HFFc6 (cell line): ENCODE data around the gene SLC12A8. TPM values are rescaled to one million over a fixed set of nuclear protein-coding genes. Genes with fewer than 3 reads are reported as not detected.

Experiments
- DNase-seq: peaks from one replicate; pipeline ENCODE4 v3.0.0-alpha.2; 2018
- H3K27ac Mint-ChIP-seq: 2 replicates; pipeline ENCODE4 v1.8.0; 2020; ENCODE audit warnings: mild to moderate bottlenecking, mixed read lengths
- H3K27me3 Mint-ChIP-seq: 2 replicates; pipeline ENCODE4 v1.8.0; 2021; ENCODE audit warnings: mild to moderate bottlenecking, moderate library complexity, mixed read lengths; ENCODE audit not compliant: insufficient read depth
- H3K36me3 Mint-ChIP-seq: 2 replicates; pipeline ENCODE4 v1.8.0; 2021; ENCODE audit warnings: low read depth, mixed read lengths
- H3K4me1 Mint-ChIP-seq: 2 replicates; pipeline ENCODE4 v1.8.0; 2020; ENCODE audit warnings: low read depth, mixed read lengths
- H3K4me3 Mint-ChIP-seq: 2 replicates; pipeline ENCODE4 v1.8.0; 2020; ENCODE audit warnings: mild to moderate bottlenecking, moderate library complexity, mixed read lengths
- H3K9me3 Mint-ChIP-seq: 2 replicates; pipeline ENCODE4 v1.8.0; 2020; ENCODE audit warnings: mild to moderate bottlenecking, mixed read lengths
- total RNA-seq, 6 experiments: library from RNA; stranded (reverse); fragmentation: NEBNext Ultra II Directional; extraction: Animal tissue kit (Norgen Biotek cat#: 25700); gene quantifications; 2 replicates in 1 of 6; 3 replicates in 5 of 6; pipeline ENCODE4 v1.2.3, GENCODE V29; 2021
- TF ChIP-seq, protein P1 (sequence below): fragments of 200-600 bp; sonication (generic); IDR thresholded peaks from 2 replicates; pipeline ENCODE4 v1.5.0; 2021; ENCODE audit warnings: antibody characterized with exemption, mild to moderate bottlenecking

Gene SLC12A8
- total RNA-seq, 6 experiments from 2014 or later = 1.8 to 4.6 (median 3.7) TPM

- Mint-ChIP-seq H3K4me1 (peaks cover 28% of the 10 kb centered on the region), H3K27me3 (peaks cover 2% of the 10 kb centered on the region; the same call in 1 of the 2 replicates), H3K4me3 (no peak overlapping the region), H3K9me3 (no peaks in the 10 kb centered on the region), H3K27ac (peak overlapping the region; percentile 48), H3K36me3 (no peaks in the 10 kb centered on the region)
- TF ChIP-seq, protein P1, sequence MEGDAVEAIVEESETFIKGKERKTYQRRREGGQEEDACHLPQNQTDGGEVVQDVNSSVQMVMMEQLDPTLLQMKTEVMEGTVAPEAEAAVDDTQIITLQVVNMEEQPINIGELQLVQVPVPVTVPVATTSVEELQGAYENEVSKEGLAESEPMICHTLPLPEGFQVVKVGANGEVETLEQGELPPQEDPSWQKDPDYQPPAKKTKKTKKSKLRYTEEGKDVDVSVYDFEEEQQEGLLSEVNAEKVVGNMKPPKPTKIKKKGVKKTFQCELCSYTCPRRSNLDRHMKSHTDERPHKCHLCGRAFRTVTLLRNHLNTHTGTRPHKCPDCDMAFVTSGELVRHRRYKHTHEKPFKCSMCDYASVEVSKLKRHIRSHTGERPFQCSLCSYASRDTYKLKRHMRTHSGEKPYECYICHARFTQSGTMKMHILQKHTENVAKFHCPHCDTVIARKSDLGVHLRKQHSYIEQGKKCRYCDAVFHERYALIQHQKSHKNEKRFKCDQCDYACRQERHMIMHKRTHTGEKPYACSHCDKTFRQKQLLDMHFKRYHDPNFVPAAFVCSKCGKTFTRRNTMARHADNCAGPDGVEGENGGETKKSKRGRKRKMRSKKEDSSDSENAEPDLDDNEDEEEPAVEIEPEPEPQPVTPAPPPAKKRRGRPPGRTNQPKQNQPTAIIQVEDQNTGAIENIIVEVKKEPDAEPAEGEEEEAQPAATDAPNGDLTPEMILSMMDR = no peak
- DNase-seq = no peak
These were observed 139.7 kb downstream of the SLC12A8 start for GRCh38 chr3:125072749-125073389.

DNA sequence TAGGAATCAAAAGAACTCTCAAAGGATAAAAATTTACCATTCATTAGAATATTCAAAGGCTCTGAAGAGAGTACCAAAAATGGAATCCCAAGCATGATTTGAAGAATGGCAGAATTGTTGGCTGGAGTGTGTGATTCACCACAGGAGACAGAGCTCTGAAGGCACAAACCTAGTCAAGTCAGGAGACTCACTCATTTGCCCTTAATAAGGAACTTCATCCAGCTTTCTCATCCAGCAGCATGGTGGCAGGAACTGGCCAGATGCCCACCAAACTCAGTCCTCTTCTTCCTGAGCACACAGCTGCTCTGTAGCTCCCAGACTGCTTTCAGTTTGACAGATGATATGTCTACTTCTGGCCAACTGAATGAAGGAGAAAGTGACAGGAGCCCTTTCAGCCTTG lies 140.2 kb downstream of the SLC12A8 start:
- H3K4me3 Mint-ChIP-seq = no peak overlapping the region
- 0 out of 2 replicates have a peak, but pooled peaks cover 4% of the 10 kb centered on the region for H3K36me3 Mint-ChIP-seq
- no peaks in the 10 kb centered on the region for H3K9me3 Mint-ChIP-seq
- peaks cover 33% of the 10 kb centered on the region for H3K4me1 Mint-ChIP-seq
- peaks cover 2% of the 10 kb centered on the region; the same call in 1 of the 2 replicates for H3K27me3 Mint-ChIP-seq
- peak overlapping the region; percentile 48 for H3K27ac Mint-ChIP-seq
- TF ChIP-seq, protein P1 = no peak
- DNase-seq = peak; percentile 62

- TF ChIP-seq, protein P1 = no peak
- H3K4me3 Mint-ChIP-seq = no peak overlapping the region
- H3K4me1 Mint-ChIP-seq = peaks cover 45% of the 10 kb centered on the region
- no peaks in the 10 kb centered on the region for H3K9me3 Mint-ChIP-seq
- no peak overlapping the region for H3K27ac Mint-ChIP-seq
- no peaks in the 10 kb centered on the region for H3K27me3 Mint-ChIP-seq
- H3K36me3 Mint-ChIP-seq = 0 out of 2 replicates have a peak, but pooled peaks cover 4% of the 10 kb centered on the region
- no peak for DNase-seq
These were observed 142.4 kb downstream of the SLC12A8 start for GRCh38 chr3:125069968-125070745.

- Mint-ChIP-seq H3K4me1 (peaks cover 43% of the 10 kb centered on the region), H3K4me3 (no peak overlapping the region), H3K36me3 (0 out of 2 replicates have a peak, but pooled peaks cover 4% of the 10 kb centered on the region), H3K27me3 (no peaks in the 10 kb centered on the region), H3K27ac (no peak overlapping the region), H3K9me3 (no peaks in the 10 kb centered on the region; the same call in 1 of the 2 replicates)
- TF ChIP-seq, protein P1 = no peak
- DNase-seq = no peak
These were observed 143.1 kb downstream of the SLC12A8 start for GRCh38 chr3:125069452-125069851.

DNA sequence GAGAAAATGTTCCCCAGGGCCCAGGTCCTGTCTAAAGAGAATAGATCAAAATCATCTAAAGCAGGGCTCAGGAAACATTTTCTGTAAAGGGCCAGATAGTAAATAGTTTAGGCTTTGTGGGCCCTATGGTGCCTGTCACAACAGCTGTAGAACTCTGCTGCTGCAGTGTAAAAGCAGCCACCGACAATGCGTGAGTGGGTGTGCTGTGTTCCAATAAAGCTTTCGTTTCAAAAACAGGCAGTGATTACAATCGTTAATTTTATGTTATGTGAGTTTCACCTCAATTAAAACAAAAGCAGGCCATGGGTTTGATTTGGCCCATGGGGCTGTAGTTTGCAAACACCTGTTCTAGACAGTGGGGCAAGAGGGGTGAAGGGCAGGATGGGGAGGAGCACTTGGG lies 144.3 kb downstream of the SLC12A8 start:
- Mint-ChIP-seq H3K27me3 (no peaks in the 10 kb centered on the region), H3K9me3 (no peaks in the 10 kb centered on the region; the same call in 1 of the 2 replicates), H3K4me3 (no peak overlapping the region), H3K27ac (no peak overlapping the region), H3K4me1 (peaks cover 52% of the 10 kb centered on the region), H3K36me3 (0 out of 2 replicates have a peak, but pooled peaks cover 4% of the 10 kb centered on the region)
- TF ChIP-seq, protein P1 = no peak
- no peak for DNase-seq
